Osteoblast (primary cell): ENCODE results near the gene ARPC5. TPM values are rescaled to one million over a fixed set of nuclear protein-coding genes. Genes with fewer than 3 reads are reported as not detected.
"Not testable (repeated sequence)": the region's sequence is repeated elsewhere in the genome, so short reads cannot be mapped to it uniquely, and the experiment has no call there.

Experiments
- DNase-seq: peaks from one replicate; pipeline ENCODE4 v3.0.0; 2011; ENCODE audit warnings: low spot score, mixed read lengths; ENCODE audit not compliant: insufficient read length; ENCODE audit errors: missing footprints
- H2AFZ ChIP-seq: 2 replicates; pipeline ENCODE4 v1.6.0; 2011; ENCODE audit warnings: mild to moderate bottlenecking, low read length
- H3K27ac ChIP-seq: 2 replicates; pipeline ENCODE4 v1.5.1; 2011; ENCODE audit warnings: mild to moderate bottlenecking, low read depth, low read length, moderate library complexity
- H3K27me3 ChIP-seq: 2 replicates; pipeline ENCODE4 v1.6.0; 2012; ENCODE audit warnings: mild to moderate bottlenecking, control low read depth, inconsistent platforms, low read length, moderate library complexity; ENCODE audit not compliant: insufficient read depth
- H3K36me3 ChIP-seq: 2 replicates; pipeline ENCODE4 v1.5.1; 2011; ENCODE audit warnings: mild to moderate bottlenecking, low read length, control low read depth, moderate library complexity; ENCODE audit not compliant: insufficient read depth
- H3K4me1 ChIP-seq: 2 replicates; pipeline ENCODE4 v1.5.1; 2011; ENCODE audit warnings: mild to moderate bottlenecking, low read length, control low read depth, moderate library complexity; ENCODE audit not compliant: insufficient read depth
- H3K4me2 ChIP-seq: 2 replicates; pipeline ENCODE4 v1.6.0; 2011; ENCODE audit warnings: mild to moderate bottlenecking, low read length; ENCODE audit not compliant: insufficient read depth
- H3K4me3 ChIP-seq: fragments of 200-600 bp; sonication (generic); 3 replicates; pipeline ENCODE4 v1.5.1; 2012; ENCODE audit warnings: mild to moderate bottlenecking, low read length, inconsistent platforms; ENCODE audit not compliant: insufficient read depth
- H3K79me2 ChIP-seq: 2 replicates; pipeline ENCODE4 v1.6.0; 2012; ENCODE audit warnings: mild to moderate bottlenecking, low read length, control low read depth, inconsistent platforms; ENCODE audit not compliant: insufficient read depth
- H3K9me3 ChIP-seq: 2 replicates; pipeline ENCODE4 v1.5.1; 2011; ENCODE audit warnings: low read depth, low read length, control low read depth
- H4K20me1 ChIP-seq: 2 replicates; pipeline ENCODE4 v1.6.0; 2012; ENCODE audit warnings: mild to moderate bottlenecking, low read length, control low read depth; ENCODE audit not compliant: insufficient read depth
- CTCF ChIP-seq: IDR thresholded peaks from 2 replicates; pipeline ENCODE4 v1.5.1; 2011; ENCODE audit warnings: mild to moderate bottlenecking, low read depth, low read length, moderate library complexity; ENCODE audit errors: extremely low read depth
- total RNA-seq: library from RNA; depleted of rRNA; stranded (reverse); fragments of >200 nt; gene quantifications from 2 replicates; pipeline ENCODE4 v1.2.3, GENCODE V29; 2012

The ARPC5 gene
- total RNA-seq, 1 donor: 157 TPM

GRCh38 chr1:183630748-183631147 is 4.8 kb downstream of the ARPC5 start:
- peaks cover 42% of the 10 kb centered on the region for H3K4me1 ChIP-seq
- no peaks in the 10 kb centered on the region for H3K9me3 ChIP-seq
- H4K20me1 ChIP-seq: peaks cover 30% of the 10 kb centered on the region
- H3K4me2 ChIP-seq: peak overlapping the region; percentile 60
- DNase-seq: peak; percentile 73
- H3K27ac ChIP-seq: peak overlapping the region; percentile 55
- H3K36me3 ChIP-seq: peaks cover 47% of the 10 kb centered on the region
- TF ChIP-seq CTCF: no peak
- peak overlapping the region; percentile 9 for H3K4me3 ChIP-seq
- H3K27me3 ChIP-seq: no peaks in the 10 kb centered on the region
- no peak overlapping the region for H2AFZ ChIP-seq
- peaks cover 69% of the 10 kb centered on the region for H3K79me2 ChIP-seq

GRCh38 chr1:183628537-183628936 is 7.0 kb downstream of the ARPC5 start:
- H3K36me3 ChIP-seq: peaks cover 61% of the 10 kb centered on the region
- H4K20me1 ChIP-seq: peaks cover 30% of the 10 kb centered on the region
- H3K9me3 ChIP-seq: no peaks in the 10 kb centered on the region
- no peak overlapping the region for H3K4me2 ChIP-seq
- no peak overlapping the region for H3K27ac ChIP-seq
- H3K4me1 ChIP-seq: peaks cover 42% of the 10 kb centered on the region
- H3K79me2 ChIP-seq: peaks cover 49% of the 10 kb centered on the region
- no peak overlapping the region for H3K4me3 ChIP-seq
- H3K27me3 ChIP-seq: no peaks in the 10 kb centered on the region
- no peak for TF ChIP-seq CTCF
- no peak for DNase-seq
- H2AFZ ChIP-seq: no peak overlapping the region

GRCh38 chr1:183626236-183626635 is 9.3 kb downstream of the ARPC5 start:
- H3K4me2 ChIP-seq, H3K9me3 ChIP-seq, H2AFZ ChIP-seq, DNase-seq, H3K4me3 ChIP-seq, H3K27me3 ChIP-seq: not testable (repeated sequence)
- H3K36me3 ChIP-seq: peaks cover 51% of the 10 kb centered on the region
- peaks cover 30% of the 10 kb centered on the region for H3K4me1 ChIP-seq
- peak overlapping the region; percentile 34 for H3K27ac ChIP-seq
- H3K79me2 ChIP-seq: peaks cover 28% of the 10 kb centered on the region
- peaks cover 18% of the 10 kb centered on the region for H4K20me1 ChIP-seq

GRCh38 chr1:183622884-183623785 is 12.4 kb downstream of the ARPC5 start:
- H3K36me3 ChIP-seq: peaks cover 25% of the 10 kb centered on the region
- H4K20me1 ChIP-seq: peaks cover 2% of the 10 kb centered on the region
- peak; percentile 56 for DNase-seq
- H3K27ac ChIP-seq: no peak overlapping the region
- H3K4me3 ChIP-seq: no peak overlapping the region
- H3K4me1 ChIP-seq: peaks cover 11% of the 10 kb centered on the region
- peak; percentile 60 for TF ChIP-seq CTCF
- no peaks in the 10 kb centered on the region for H3K9me3 ChIP-seq
- H3K79me2 ChIP-seq: no peaks in the 10 kb centered on the region
- H3K4me2 ChIP-seq: no peak overlapping the region
- no peak overlapping the region for H2AFZ ChIP-seq
- H3K27me3 ChIP-seq: no peaks in the 10 kb centered on the region
